Type B pancreatic cell (in vitro differentiated cells): ENCODE data around the gene SNTG2. TPM values are rescaled to one million over a fixed set of nuclear protein-coding genes. Genes with fewer than 3 reads are reported as not detected.

Experiments
- DNase-seq: peaks from one replicate; pipeline ENCODE4 v3.0.0; 2021; ENCODE audit warnings: mixed read lengths; ENCODE audit not compliant: unreplicated experiment; ENCODE audit errors: extremely low spot score
- H3K27ac Mint-ChIP-seq: 2 replicates; pipeline ENCODE4 v1.8.0; 2021; ENCODE audit warnings: mild to moderate bottlenecking, mixed read lengths
- H3K27me3 Mint-ChIP-seq: 2 replicates; pipeline ENCODE4 v1.8.0; 2021; ENCODE audit warnings: mixed read lengths
- H3K36me3 Mint-ChIP-seq: 2 replicates; pipeline ENCODE4 v1.8.0; 2021; ENCODE audit warnings: mixed read lengths
- H3K4me1 Mint-ChIP-seq: one replicate; pipeline ENCODE4 v1.8.0; 2021; ENCODE audit warnings: mixed read lengths; ENCODE audit not compliant: unreplicated experiment
- H3K4me3 Mint-ChIP-seq: 2 replicates; pipeline ENCODE4 v1.8.0; 2021; ENCODE audit warnings: mild to moderate bottlenecking, mixed read lengths
- H3K9me3 Mint-ChIP-seq: 2 replicates; pipeline ENCODE4 v1.8.0; 2021; ENCODE audit warnings: mixed read lengths
- CTCF ChIP-seq: fragments of 200-600 bp; sonication (generic); conservative IDR thresholded peaks from 2 replicates; pipeline ENCODE4 v1.5.0; 2021; ENCODE audit warnings: antibody characterized with exemption, mild to moderate bottlenecking
- total RNA-seq: library from RNA; stranded (reverse); gene quantifications from 2 replicates; pipeline ENCODE4 v1.2.1, GENCODE V29; 2021; ENCODE audit warnings: low replicate concordance

Gene SNTG2
- total RNA-seq, 1 donor from 2014 or later = 1.1 TPM

- Mint-ChIP-seq H3K4me1 (no peaks in the 10 kb centered on the region), H3K9me3 (no peaks in the 10 kb centered on the region), H3K36me3 (no peaks in the 10 kb centered on the region), H3K27ac (no peak overlapping the region), H3K27me3 (no peaks in the 10 kb centered on the region), H3K4me3 (no peak overlapping the region)
- no peak for DNase-seq
- TF ChIP-seq CTCF = no peak
Observed at GRCh38 chr2:1299043-1299442, 348.4 kb downstream of the SNTG2 start.

DNA sequence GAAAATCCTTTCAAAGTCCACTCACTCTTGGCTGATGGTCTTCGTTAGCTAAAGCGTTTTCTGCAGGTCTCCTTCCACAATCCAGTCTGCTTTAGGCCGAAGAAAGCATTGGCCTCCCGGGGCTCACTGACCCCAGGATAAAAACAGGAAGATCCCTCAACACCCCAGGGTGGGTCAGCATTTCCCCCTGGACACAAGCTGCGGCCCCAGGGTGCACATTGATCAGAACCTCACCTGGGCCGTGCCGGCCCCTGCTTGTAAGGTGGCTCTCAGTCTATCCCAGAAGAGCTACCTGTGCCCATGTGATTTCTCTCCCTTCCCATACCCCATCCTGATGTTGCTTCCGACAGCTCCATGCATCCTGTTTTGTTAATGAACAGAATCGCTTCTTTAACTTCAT is 349.6 kb downstream of the SNTG2 start:
- no peaks in the 10 kb centered on the region for H3K9me3 Mint-ChIP-seq
- no peaks in the 10 kb centered on the region for H3K4me1 Mint-ChIP-seq
- DNase-seq = no peak
- no peak overlapping the region for H3K4me3 Mint-ChIP-seq
- H3K36me3 Mint-ChIP-seq = no peaks in the 10 kb centered on the region
- TF ChIP-seq CTCF = no peak
- H3K27ac Mint-ChIP-seq = no peak overlapping the region
- no peaks in the 10 kb centered on the region for H3K27me3 Mint-ChIP-seq

DNA sequence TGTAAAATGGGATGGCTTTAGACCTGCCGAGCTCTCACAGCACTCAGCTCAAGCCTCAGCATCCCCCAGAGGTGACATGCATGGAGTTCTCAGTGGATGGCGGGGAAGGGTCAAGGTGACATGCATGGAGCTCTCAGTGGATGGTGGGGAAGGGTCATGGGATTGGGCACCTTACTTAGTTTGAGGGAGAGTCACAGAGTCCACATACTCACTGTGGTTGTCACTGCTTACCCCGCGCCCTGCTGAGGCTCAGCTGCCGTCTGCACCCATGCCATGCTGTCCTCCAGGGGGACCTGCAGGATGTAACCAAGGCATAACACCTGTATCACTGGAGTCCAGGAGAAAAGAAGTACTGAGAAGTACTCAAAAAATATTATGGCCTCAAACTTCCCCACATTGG is 350.4 kb downstream of the SNTG2 start:
- no peak overlapping the region for H3K27ac Mint-ChIP-seq
- H3K9me3 Mint-ChIP-seq = no peaks in the 10 kb centered on the region
- H3K4me3 Mint-ChIP-seq = no peak overlapping the region
- no peaks in the 10 kb centered on the region for H3K36me3 Mint-ChIP-seq
- TF ChIP-seq CTCF = no peak
- DNase-seq = no peak
- H3K4me1 Mint-ChIP-seq = no peaks in the 10 kb centered on the region
- H3K27me3 Mint-ChIP-seq = peaks cover under 1% of the 10 kb centered on the region

GRCh38 chr2:1305342-1306013 is 354.8 kb downstream of the SNTG2 start:
- no peaks in the 10 kb centered on the region for H3K4me1 Mint-ChIP-seq
- H3K27me3 Mint-ChIP-seq = peaks cover 5% of the 10 kb centered on the region
- no peak overlapping the region for H3K27ac Mint-ChIP-seq
- no peak for TF ChIP-seq CTCF
- H3K36me3 Mint-ChIP-seq = no peaks in the 10 kb centered on the region
- H3K9me3 Mint-ChIP-seq = no peaks in the 10 kb centered on the region
- no peak overlapping the region for H3K4me3 Mint-ChIP-seq
- no peak for DNase-seq

DNA sequence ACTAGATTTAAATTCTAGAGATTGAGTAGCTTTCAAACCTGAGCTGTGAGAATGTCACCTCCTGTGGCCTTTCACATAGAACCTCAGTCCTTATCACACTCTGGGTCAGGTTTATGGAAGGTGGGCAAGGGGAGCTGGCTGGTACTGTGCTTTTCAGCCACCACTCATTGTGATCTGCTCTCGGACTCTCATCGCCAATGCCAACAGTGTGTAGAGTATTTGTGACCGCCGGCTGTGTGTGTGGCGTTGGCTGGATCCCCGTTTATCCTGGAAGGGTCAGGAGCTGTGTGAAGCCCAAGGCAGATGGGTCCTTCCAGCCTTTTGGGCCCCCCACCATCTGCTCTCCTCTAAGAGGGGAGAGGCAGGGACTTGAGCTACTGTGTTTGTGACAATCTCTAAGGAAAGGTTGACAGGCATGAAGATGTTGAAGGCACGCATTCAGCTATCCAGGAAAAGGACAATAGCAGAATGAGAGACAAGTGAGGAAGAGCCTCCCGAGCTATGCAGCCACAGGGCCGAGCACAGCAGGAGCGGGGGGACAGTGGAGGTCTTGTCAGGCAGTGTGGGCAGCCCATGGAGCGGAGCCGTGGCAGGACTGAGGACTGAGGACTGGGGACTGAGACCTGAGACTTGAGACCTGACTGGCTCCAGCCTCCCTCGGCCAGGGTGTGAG is 355.5 kb downstream of the SNTG2 start:
- Mint-ChIP-seq H3K9me3 (no peaks in the 10 kb centered on the region), H3K4me3 (no peak overlapping the region), H3K27me3 (peaks cover 5% of the 10 kb centered on the region), H3K36me3 (no peaks in the 10 kb centered on the region), H3K27ac (no peak overlapping the region), H3K4me1 (no peaks in the 10 kb centered on the region)
- TF ChIP-seq CTCF = no peak
- no peak for DNase-seq
